ENCODE data around the gene MAP3K13. TPM values are rescaled to one million over a fixed set of nuclear protein-coding genes. Genes with fewer than 3 reads are reported as not detected.
A peak's percentile ranks its signal among the peaks of the same experiment; 100 is the strongest.

MAP3K13 gene
- total RNA-seq, 4 donors from 2014 or later = 15.1 to 30.2 (median 24.0) TPM

DNA sequence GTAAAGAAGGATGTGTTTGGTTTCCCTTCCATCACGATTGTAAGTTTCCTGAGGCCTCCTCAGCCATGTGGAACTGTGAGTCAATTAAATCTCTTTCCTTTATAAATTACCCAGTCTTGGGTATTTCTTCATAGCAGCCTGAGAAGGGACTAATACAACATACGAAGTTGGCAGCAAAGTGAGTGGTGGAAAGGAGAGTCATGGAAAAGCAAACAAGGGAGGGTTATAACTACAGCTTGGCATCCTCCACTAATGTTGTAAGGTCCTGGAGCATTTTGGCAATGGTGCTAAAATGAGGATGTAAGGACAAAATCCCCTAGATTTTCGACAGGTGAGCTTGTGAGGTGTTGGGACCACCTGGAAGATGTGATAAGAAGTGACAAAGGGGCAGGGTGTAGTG is 141.7 kb downstream of the MAP3K13 start:
- H3K27ac ChIP-seq = peak overlapping the region in 1 of 4 donors; percentile 29
- H3K36me3 ChIP-seq = peaks cover 0 to 10% (median 0%) of the 10 kb centered on the region in 3 donors
- H3K27me3 ChIP-seq = no peaks in the 10 kb centered on the region
- intact Hi-C loops (cut with DNase I) = no loop called here
- H3K4me1 ChIP-seq = peaks cover 0 to 23% (median 6%) of the 10 kb centered on the region in 3 donors
- TF ChIP-seq CTCF (IDR thresholded peaks at IDR 0.05) (no peak), POLR2A (IDR thresholded peaks at IDR 0.05) (no peak)
- no peaks in the 10 kb centered on the region for H3K9me3 ChIP-seq
- 14 to 25% methylated on average over 3 of the region's 3 CpGs for WGBS, 2 donors
- no peak overlapping the region for H3K4me3 ChIP-seq
- no peak for DNase-seq

DNA sequence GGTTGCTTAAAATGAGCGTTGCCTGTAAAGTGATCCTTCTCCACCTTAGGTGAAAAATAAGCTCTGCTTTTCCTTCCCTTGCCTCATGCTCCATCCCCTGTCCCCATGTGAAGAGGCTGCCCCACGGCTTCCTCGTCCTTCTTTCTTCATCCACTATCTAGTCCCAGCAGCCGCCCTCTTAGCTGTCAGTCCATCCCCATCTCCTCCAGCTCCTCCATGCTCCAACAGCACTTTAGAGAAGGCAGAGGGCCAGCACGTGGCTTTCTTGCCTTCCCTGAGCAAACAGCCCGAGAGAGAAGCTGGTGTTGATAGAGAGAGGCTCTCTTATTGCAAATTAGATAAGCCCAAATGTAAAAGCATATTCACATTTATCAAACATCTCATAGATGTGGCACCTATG is 144.9 kb downstream of the MAP3K13 start:
- TF ChIP-seq POLR2A (IDR thresholded peaks at IDR 0.05) (no peak), CTCF (IDR thresholded peaks at IDR 0.05) (no peak)
- Histone ChIP-seq H3K36me3 (peaks cover 0 to 10% (median 0%) of the 10 kb centered on the region in 3 donors), H3K4me3 (no peak overlapping the region), H3K27ac (no peak overlapping the region), H3K27me3 (no peaks in the 10 kb centered on the region), H3K9me3 (no peaks in the 10 kb centered on the region), H3K4me1 (peaks cover 0 to 21% (median 6%) of the 10 kb centered on the region in 3 donors)
- DNase-seq = no peak
- WGBS, 2 donors = 59 to 79% methylated on average over 6 of the region's 6 CpGs
- intact Hi-C loops (cut with DNase I) = no loop called here

- DNase-seq = no peak
- 74 to 86% methylated on average over 12 to 19 of the region's 19 CpGs for WGBS, 2 donors
- peaks cover 0 to 15% (median 0%) of the 10 kb centered on the region in 3 donors for H3K4me1 ChIP-seq
- H3K4me3 ChIP-seq = no peak overlapping the region
- TF ChIP-seq CTCF (IDR thresholded peaks at IDR 0.05) (no peak), POLR2A (IDR thresholded peaks at IDR 0.05) (no peak)
- no peaks in the 10 kb centered on the region for H3K27me3 ChIP-seq
- H3K9me3 ChIP-seq = no peaks in the 10 kb centered on the region
- peaks cover 0 to 10% (median 0%) of the 10 kb centered on the region in 3 donors for H3K36me3 ChIP-seq
- no peak overlapping the region for H3K27ac ChIP-seq
- intact Hi-C loops (cut with DNase I) = no loop called here
Measured at GRCh38 chr3:185508335-185508991, 145.5 kb downstream of the MAP3K13 start.

GRCh38 chr3:185511711-185512110 is 148.8 kb downstream of the MAP3K13 start:
- intact Hi-C loops (cut with DNase I) = no loop called here
- no peak overlapping the region for H3K4me3 ChIP-seq
- TF ChIP-seq POLR2A (IDR thresholded peaks at IDR 0.05) (no peak), CTCF (IDR thresholded peaks at IDR 0.05) (no peak)
- H3K9me3 ChIP-seq = no peaks in the 10 kb centered on the region
- peaks cover 0 to 10% (median 0%) of the 10 kb centered on the region in 3 donors for H3K36me3 ChIP-seq
- peaks cover 0 to 8% (median 0%) of the 10 kb centered on the region in 4 donors for H3K27me3 ChIP-seq
- WGBS, 2 donors = 81 to 88% methylated on average over 4 of the region's 4 CpGs
- H3K27ac ChIP-seq = no peak overlapping the region
- no peaks in the 10 kb centered on the region for H3K4me1 ChIP-seq
- DNase-seq = no peak

DNA sequence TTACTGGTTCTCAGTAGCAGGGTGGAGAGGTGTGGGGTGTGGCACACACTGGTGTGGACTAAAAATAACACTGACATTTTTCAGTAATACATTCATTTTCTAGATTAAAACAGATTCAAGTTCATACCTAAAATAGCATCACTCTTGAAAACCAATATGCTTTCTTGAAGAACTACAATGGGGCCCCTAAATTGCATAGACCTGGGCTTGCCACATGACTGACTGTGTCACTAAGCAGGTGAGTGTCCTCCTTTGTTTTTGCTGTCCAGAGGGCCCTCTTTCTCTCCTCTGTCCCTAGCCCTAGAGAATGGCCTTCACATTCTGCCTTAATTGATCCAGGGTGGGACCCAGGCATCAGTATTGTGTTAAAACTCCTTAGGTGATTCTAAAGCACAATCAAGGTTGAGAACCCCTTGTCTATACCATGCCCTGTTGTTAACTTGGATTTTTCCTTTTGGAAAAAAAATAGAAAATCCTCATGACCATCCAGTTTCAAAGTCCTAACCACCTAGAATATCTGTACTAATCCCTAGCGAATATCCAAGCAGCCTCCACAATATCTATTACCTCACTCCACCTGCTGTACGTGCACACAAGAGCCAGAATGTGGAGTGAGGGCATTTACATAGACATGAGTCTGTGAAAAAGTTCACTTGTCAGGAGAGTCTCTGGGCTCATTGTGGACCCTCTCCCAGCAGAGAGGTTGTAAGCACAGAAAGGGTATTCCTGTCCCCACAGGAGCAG is 154.6 kb downstream of the MAP3K13 start:
- no peak for TF ChIP-seq CTCF (IDR thresholded peaks at IDR 0.05)
- WGBS, 2 donors = 80 to 88% methylated on average over 2 of the region's 2 CpGs
- Histone ChIP-seq H3K27me3 (peaks cover 0 to 15% (median 0%) of the 10 kb centered on the region in 4 donors), H3K27ac (no peak overlapping the region), H3K4me1 (no peaks in the 10 kb centered on the region), H3K4me3 (no peak overlapping the region), H3K36me3 (no peaks in the 10 kb centered on the region), H3K9me3 (no peaks in the 10 kb centered on the region)
- intact Hi-C loops (cut with DNase I) = no loop called here
- DNase-seq = no peak

Measured in esophagus squamous epithelium (tissue), 5 donors.